ENCODE results near the gene NAT16. TPM values are rescaled to one million over a fixed set of nuclear protein-coding genes. Genes with fewer than 3 reads are reported as not detected.

The NAT16 gene
- total and polyA plus RNA-seq, 9 of the 15 experiments (the other 6 are each of a cell fraction or from before 2014, with no cell fraction given), result 0.04 TPM; not detected in 8

- no peaks in the 10 kb centered on the region for H3K79me2 ChIP-seq (ENCODE audit: control insufficient read depth, insufficient read depth, low read length)
- no peak for ATAC-seq
- H3K9me3 ChIP-seq (replicated peaks; ENCODE audit: control insufficient read depth, insufficient read depth, low read depth, low read length), result no peaks in the 10 kb centered on the region
- no peaks in the 10 kb centered on the region for H3K9me1 ChIP-seq (ENCODE audit: control insufficient read depth, insufficient read depth, low read length)
- 22% methylated on average over 3 of the region's 3 CpGs for WGBS (ENCODE audit: insufficient coverage, low coverage, missing lambda C conversion rate)
- intact Hi-C loops (cut with micrococcal nuclease) (no loop called here), in situ Hi-C loops (cut with MboI) (no loop called here)
- peak overlapping the region; percentile 70 for H2AFZ ChIP-seq (ENCODE audit: low read depth, low read length)
- H3K4me3 ChIP-seq, result no peak overlapping the region
- H4K20me1 ChIP-seq (replicated peaks; ENCODE audit: control insufficient read depth, insufficient read depth, low read length), result no peaks in the 10 kb centered on the region
- H3K36me3 ChIP-seq (ENCODE audit: control insufficient read depth, insufficient read depth, low read length), result no peaks in the 10 kb centered on the region
- peaks cover 19 to 28% of the 10 kb centered on the region in 2 experiments for H3K4me1 ChIP-seq (replicated peaks in 1 of 2; ENCODE audit: control insufficient read depth in 2 of 2, insufficient read depth in 2 of 2, low read length in 2 of 2)
- DNase-seq (ENCODE audit: extremely low read depth in 1 of 4, low spot score in 3 of 4), result peak in 1 of 4 experiments; percentile 5
- peak; percentile 6 for FAIRE-seq
- ChIA-PET CTCF (ENCODE audit: low intra/inter-chr PET ratio) (no interaction called here), POLR2A (interaction anchor here (1.2 kb wide), 1 partner anchor 139 kb away, joined by 3 read pairs; no protein-coding TSS in a partner anchor)
- H3K27ac ChIP-seq (ENCODE audit: extremely low read depth, low read depth, low read length), result peak overlapping the region; percentile 48; the same call in 1 of the 3 replicates
- H3K9ac ChIP-seq (ENCODE audit: insufficient read depth in 1 of 2, low read depth in 2 of 2, low read length in 2 of 2), result no peak overlapping the region
- H3K4me2 ChIP-seq (ENCODE audit: insufficient read depth, low read length), result no peak overlapping the region
- BruUV-seq (replicated peaks), result no TSS peak
- H3K27me3 ChIP-seq (ENCODE audit: control insufficient read depth in 2 of 2, insufficient read depth in 2 of 2, low read length in 2 of 2), result no peaks in the 10 kb centered on the region
- TF ChIP-seq NCOA4 (IDR thresholded peaks at IDR 0.05; ENCODE audit: partially characterized antibody), result no peak
- no peak for TF ChIP-seq XRCC5 (IDR thresholded peaks at IDR 0.05; ENCODE audit: low read depth, low read length)
- no peak for TF ChIP-seq SP2 (IDR thresholded peaks at IDR 0.05; ENCODE audit: extremely low read depth, low read depth, low read length, poor library complexity, severe bottlenecking)
- no peak for TF ChIP-seq RBM15 (IDR thresholded peaks at IDR 0.05; ENCODE audit: insufficient read depth, low read length)
- 0 out of 2 replicates have a peak, but pooled peaks have one; percentile 23 for TF ChIP-seq FOSL1 (tag; conservative IDR thresholded peaks at IDR 0.05)
- TF ChIP-seq, protein P1, sequence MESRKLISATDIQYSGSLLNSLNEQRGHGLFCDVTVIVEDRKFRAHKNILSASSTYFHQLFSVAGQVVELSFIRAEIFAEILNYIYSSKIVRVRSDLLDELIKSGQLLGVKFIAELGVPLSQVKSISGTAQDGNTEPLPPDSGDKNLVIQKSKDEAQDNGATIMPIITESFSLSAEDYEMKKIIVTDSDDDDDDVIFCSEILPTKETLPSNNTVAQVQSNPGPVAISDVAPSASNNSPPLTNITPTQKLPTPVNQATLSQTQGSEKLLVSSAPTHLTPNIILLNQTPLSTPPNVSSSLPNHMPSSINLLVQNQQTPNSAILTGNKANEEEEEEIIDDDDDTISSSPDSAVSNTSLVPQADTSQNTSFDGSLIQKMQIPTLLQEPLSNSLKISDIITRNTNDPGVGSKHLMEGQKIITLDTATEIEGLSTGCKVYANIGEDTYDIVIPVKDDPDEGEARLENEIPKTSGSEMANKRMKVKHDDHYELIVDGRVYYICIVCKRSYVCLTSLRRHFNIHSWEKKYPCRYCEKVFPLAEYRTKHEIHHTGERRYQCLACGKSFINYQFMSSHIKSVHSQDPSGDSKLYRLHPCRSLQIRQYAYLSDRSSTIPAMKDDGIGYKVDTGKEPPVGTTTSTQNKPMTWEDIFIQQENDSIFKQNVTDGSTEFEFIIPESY (CRISPR knock-in tag; IDR thresholded peaks at IDR 0.05), result no peak
- TF ChIP-seq TFAM (CRISPR knock-in tag; conservative IDR thresholded peaks at IDR 0.05), result no peak
- TF ChIP-seq, protein P2, sequence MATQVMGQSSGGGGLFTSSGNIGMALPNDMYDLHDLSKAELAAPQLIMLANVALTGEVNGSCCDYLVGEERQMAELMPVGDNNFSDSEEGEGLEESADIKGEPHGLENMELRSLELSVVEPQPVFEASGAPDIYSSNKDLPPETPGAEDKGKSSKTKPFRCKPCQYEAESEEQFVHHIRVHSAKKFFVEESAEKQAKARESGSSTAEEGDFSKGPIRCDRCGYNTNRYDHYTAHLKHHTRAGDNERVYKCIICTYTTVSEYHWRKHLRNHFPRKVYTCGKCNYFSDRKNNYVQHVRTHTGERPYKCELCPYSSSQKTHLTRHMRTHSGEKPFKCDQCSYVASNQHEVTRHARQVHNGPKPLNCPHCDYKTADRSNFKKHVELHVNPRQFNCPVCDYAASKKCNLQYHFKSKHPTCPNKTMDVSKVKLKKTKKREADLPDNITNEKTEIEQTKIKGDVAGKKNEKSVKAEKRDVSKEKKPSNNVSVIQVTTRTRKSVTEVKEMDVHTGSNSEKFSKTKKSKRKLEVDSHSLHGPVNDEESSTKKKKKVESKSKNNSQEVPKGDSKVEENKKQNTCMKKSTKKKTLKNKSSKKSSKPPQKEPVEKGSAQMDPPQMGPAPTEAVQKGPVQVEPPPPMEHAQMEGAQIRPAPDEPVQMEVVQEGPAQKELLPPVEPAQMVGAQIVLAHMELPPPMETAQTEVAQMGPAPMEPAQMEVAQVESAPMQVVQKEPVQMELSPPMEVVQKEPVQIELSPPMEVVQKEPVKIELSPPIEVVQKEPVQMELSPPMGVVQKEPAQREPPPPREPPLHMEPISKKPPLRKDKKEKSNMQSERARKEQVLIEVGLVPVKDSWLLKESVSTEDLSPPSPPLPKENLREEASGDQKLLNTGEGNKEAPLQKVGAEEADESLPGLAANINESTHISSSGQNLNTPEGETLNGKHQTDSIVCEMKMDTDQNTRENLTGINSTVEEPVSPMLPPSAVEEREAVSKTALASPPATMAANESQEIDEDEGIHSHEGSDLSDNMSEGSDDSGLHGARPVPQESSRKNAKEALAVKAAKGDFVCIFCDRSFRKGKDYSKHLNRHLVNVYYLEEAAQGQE (IDR thresholded peaks at IDR 0.05; ENCODE audit: borderline replicate concordance), result no peak
- TF ChIP-seq, protein P2 (CRISPR knock-in tag; IDR thresholded peaks at IDR 0.05; ENCODE audit: low read depth), result no peak
- TF ChIP-seq HDAC8 (tag; IDR thresholded peaks at IDR 0.05), result no peak
- TF ChIP-seq, protein P3, sequence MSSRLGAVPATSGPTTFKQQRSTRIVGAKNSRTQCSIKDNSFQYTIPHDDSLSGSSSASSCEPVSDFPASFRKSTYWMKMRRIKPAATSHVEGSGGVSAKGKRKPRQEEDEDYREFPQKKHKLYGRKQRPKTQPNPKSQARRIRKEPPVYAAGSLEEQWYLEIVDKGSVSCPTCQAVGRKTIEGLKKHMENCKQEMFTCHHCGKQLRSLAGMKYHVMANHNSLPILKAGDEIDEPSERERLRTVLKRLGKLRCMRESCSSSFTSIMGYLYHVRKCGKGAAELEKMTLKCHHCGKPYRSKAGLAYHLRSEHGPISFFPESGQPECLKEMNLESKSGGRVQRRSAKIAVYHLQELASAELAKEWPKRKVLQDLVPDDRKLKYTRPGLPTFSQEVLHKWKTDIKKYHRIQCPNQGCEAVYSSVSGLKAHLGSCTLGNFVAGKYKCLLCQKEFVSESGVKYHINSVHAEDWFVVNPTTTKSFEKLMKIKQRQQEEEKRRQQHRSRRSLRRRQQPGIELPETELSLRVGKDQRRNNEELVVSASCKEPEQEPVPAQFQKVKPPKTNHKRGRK (tag; IDR thresholded peaks at IDR 0.05), result peak; percentile 93
Measured at GRCh38 chr7:101140339-101140699, 39.8 kb downstream of the NAT16 start.
